Hepatocyte (in vitro differentiated cells): ENCODE measurements around the gene METRN. TPM values are rescaled to one million over a fixed set of nuclear protein-coding genes. Genes with fewer than 3 reads are reported as not detected.
A peak's percentile ranks its signal among the peaks of the same experiment; 100 is the strongest.

Experiments used
- DNase-seq: peaks from one replicate; pipeline ENCODE4 v3.0.0-alpha.2; 2016; ENCODE audit warnings: low spot score
- H2AFZ ChIP-seq: fragments of 200-600 bp; sonication (generic); 2 replicates; pipeline ENCODE4 v1.6.0; 2016; ENCODE audit warnings: antibody characterized with exemption, mild to moderate bottlenecking
- H3K27ac ChIP-seq: fragments of 200-600 bp; sonication (generic); 2 replicates; pipeline ENCODE4 v1.5.1; 2016; ENCODE audit warnings: mild to moderate bottlenecking
- H3K27me3 ChIP-seq: fragments of 200-600 bp; sonication (generic); 2 replicates; pipeline ENCODE4 v1.6.1; 2016
- H3K36me3 ChIP-seq: fragments of 200-600 bp; sonication (generic); replicated peaks from 2 replicates; pipeline ENCODE4 v1.5.1; 2016; ENCODE audit warnings: low read depth; ENCODE audit not compliant: insufficient read depth
- H3K4me1 ChIP-seq: fragments of 200-600 bp; sonication (generic); 2 replicates; pipeline ENCODE4 v1.5.1; 2016; ENCODE audit warnings: mild to moderate bottlenecking, moderate library complexity; ENCODE audit not compliant: insufficient read depth
- H3K4me2 ChIP-seq: fragments of 200-600 bp; sonication (generic); 2 replicates; pipeline ENCODE4 v1.6.0; 2016
- H3K4me3 ChIP-seq: fragments of 200-600 bp; sonication (generic); 2 replicates; pipeline ENCODE4 v1.5.1; 2016; ENCODE audit warnings: mild to moderate bottlenecking
- H3K79me2 ChIP-seq: fragments of 200-600 bp; sonication (generic); 2 replicates; pipeline ENCODE4 v1.6.0; 2017; ENCODE audit warnings: mild to moderate bottlenecking
- H3K9me2 ChIP-seq: fragments of 200-600 bp; sonication (generic); replicated peaks from 2 replicates; pipeline ENCODE4 v1.6.0; 2017; ENCODE audit warnings: mild to moderate bottlenecking; ENCODE audit not compliant: insufficient read depth
- H3K9me3 ChIP-seq: fragments of 200-600 bp; sonication (generic); 2 replicates; pipeline ENCODE4 v1.5.1; 2016; ENCODE audit warnings: low read depth, mild to moderate bottlenecking
- H4K20me1 ChIP-seq: fragments of 200-600 bp; sonication (generic); 2 replicates; pipeline ENCODE4 v1.6.0; 2016; ENCODE audit warnings: mild to moderate bottlenecking; ENCODE audit not compliant: insufficient read depth, poor library complexity, severe bottlenecking
- EZH2 ChIP-seq: fragments of 200-600 bp; sonication (generic); IDR thresholded peaks from 2 replicates; pipeline ENCODE4 v1.6.1; 2016; ENCODE audit warnings: antibody characterized with exemption, mild to moderate bottlenecking, borderline replicate concordance
- EZH2phosphoT487 ChIP-seq: fragments of 200-600 bp; sonication (generic); IDR thresholded peaks from one replicate; pipeline ENCODE4 v1.6.1; 2018; ENCODE audit warnings: antibody characterized with exemption, mild to moderate bottlenecking, low read depth, moderate library complexity; ENCODE audit not compliant: unreplicated experiment, severe bottlenecking
- WGBS: methylation state at CpG from one replicate; pipeline ENCODE4 v1.1.6; 2016; ENCODE audit warnings: low lambda C conversion rate; ENCODE audit errors: missing lambda C conversion rate; 5-methylcytosine and 5-hydroxymethylcytosine counted together
- polyA plus RNA-seq: library from polyadenylated mRNA; unstranded; fragments of >200 nt; fragmentation: Nextera tagmentation; extraction: Ambion mirVana; gene quantifications from 2 replicates; pipeline ENCODE4 v1.2.1, GENCODE V29; 2016
- total RNA-seq: library from RNA; depleted of rRNA; stranded (reverse); fragments of >200 nt; gene quantifications from 2 replicates; pipeline ENCODE4 v1.2.3, GENCODE V29; 2014
- TF ChIP-seq, protein P1 (sequence below): fragments of 200-600 bp; sonication (generic); IDR thresholded peaks from 2 replicates; pipeline ENCODE4 v1.5.1; 2016; ENCODE audit warnings: antibody characterized with exemption, mild to moderate bottlenecking; ENCODE audit not compliant: poor library complexity

METRN gene
- total and polyA plus RNA-seq, 2 experiments from 2014 or later: 22.7 to 68.1 TPM

DNA sequence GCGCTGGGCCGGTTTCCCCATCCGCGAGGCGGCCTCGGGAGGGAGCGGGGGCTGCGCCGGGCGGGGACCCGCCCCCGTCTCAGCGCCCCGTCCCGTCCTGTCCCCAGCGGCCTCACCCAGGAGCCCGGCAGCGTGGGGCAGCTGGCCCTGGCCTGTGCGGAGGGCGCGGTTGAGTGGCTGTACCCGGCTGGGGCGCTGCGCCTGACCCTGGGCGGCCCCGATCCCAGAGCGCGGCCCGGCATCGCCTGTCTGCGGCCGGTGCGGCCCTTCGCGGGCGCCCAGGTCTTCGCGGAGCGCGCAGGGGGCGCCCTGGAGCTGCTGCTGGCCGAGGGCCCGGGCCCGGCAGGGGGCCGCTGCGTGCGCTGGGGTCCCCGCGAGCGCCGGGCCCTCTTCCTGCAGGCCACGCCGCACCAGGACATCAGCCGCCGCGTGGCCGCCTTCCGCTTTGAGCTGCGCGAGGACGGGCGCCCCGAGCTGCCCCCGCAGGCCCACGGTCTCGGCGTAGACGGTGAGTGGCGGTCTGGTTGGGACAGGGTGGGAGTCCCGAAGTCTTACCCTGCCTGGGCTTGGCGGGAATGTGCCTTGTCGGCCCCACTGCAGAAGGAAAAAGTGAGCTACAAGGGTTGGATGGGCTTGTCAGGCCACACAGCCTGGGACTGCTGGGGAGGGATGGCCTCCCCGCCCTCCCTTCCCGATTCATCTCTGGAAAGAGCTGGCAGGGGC is 720 bp downstream of the METRN start:
- 8% methylated on average over 45 of the region's 74 CpGs for WGBS
- peak; percentile 50 for TF ChIP-seq EZH2
- TF ChIP-seq, protein P1, sequence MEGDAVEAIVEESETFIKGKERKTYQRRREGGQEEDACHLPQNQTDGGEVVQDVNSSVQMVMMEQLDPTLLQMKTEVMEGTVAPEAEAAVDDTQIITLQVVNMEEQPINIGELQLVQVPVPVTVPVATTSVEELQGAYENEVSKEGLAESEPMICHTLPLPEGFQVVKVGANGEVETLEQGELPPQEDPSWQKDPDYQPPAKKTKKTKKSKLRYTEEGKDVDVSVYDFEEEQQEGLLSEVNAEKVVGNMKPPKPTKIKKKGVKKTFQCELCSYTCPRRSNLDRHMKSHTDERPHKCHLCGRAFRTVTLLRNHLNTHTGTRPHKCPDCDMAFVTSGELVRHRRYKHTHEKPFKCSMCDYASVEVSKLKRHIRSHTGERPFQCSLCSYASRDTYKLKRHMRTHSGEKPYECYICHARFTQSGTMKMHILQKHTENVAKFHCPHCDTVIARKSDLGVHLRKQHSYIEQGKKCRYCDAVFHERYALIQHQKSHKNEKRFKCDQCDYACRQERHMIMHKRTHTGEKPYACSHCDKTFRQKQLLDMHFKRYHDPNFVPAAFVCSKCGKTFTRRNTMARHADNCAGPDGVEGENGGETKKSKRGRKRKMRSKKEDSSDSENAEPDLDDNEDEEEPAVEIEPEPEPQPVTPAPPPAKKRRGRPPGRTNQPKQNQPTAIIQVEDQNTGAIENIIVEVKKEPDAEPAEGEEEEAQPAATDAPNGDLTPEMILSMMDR: no peak
- TF ChIP-seq EZH2phosphoT487: peak; percentile 36
- Histone ChIP-seq H3K4me1 (peaks cover 19% of the 10 kb centered on the region), H3K4me2 (peak overlapping the region; percentile 97), H3K4me3 (no peak overlapping the region), H3K36me3 (no peaks in the 10 kb centered on the region), H4K20me1 (peaks cover 4% of the 10 kb centered on the region), H3K27me3 (peaks cover 23% of the 10 kb centered on the region), H3K79me2 (no peaks in the 10 kb centered on the region), H3K9me3 (no peaks in the 10 kb centered on the region), H3K9me2 (no peaks in the 10 kb centered on the region), H3K27ac (no peak overlapping the region), H2AFZ (peak overlapping the region; percentile 45)
- peak; percentile 57 for DNase-seq

GRCh38 chr16:716200-716568 is 1.3 kb downstream of the METRN start:
- Histone ChIP-seq H3K27me3 (peaks cover 18% of the 10 kb centered on the region), H3K9me2 (no peaks in the 10 kb centered on the region), H3K4me3 (no peak overlapping the region), H3K4me1 (peaks cover 19% of the 10 kb centered on the region), H3K4me2 (peak overlapping the region; percentile 97), H2AFZ (no peak overlapping the region), H3K79me2 (no peaks in the 10 kb centered on the region), H3K27ac (no peak overlapping the region), H3K36me3 (no peaks in the 10 kb centered on the region), H4K20me1 (peaks cover 4% of the 10 kb centered on the region), H3K9me3 (no peaks in the 10 kb centered on the region)
- 18% methylated on average over 12 of the region's 12 CpGs for WGBS
- TF ChIP-seq EZH2: no peak
- no peak for TF ChIP-seq EZH2phosphoT487
- TF ChIP-seq, protein P1: no peak
- DNase-seq: no peak

- Histone ChIP-seq H3K4me3 (no peak overlapping the region), H3K79me2 (no peaks in the 10 kb centered on the region), H3K4me2 (no peak overlapping the region), H3K9me2 (no peaks in the 10 kb centered on the region), H3K27me3 (peaks cover 16% of the 10 kb centered on the region), H3K4me1 (peaks cover 24% of the 10 kb centered on the region), H3K36me3 (no peaks in the 10 kb centered on the region), H3K9me3 (no peaks in the 10 kb centered on the region), H4K20me1 (peaks cover 8% of the 10 kb centered on the region), H2AFZ (no peak overlapping the region), H3K27ac (no peak overlapping the region)
- WGBS: 92% methylated on average over 27 of the region's 29 CpGs
- no peak for DNase-seq
- TF ChIP-seq EZH2phosphoT487 (no peak), EZH2 (no peak)
- TF ChIP-seq, protein P1: no peak
Measured at GRCh38 chr16:716768-717325, 1.9 kb downstream of the METRN start.
